Measurements from ENCODE around the gene OTOG. TPM values are rescaled to one million over a fixed set of nuclear protein-coding genes. Genes with fewer than 3 reads are reported as not detected.

The OTOG gene
- total RNA-seq, 2 experiments from 2014 or later, result not detected

GRCh38 chr11:17558025-17558780 is 11.1 kb downstream of the OTOG start:
- Mint-ChIP-seq H3K36me3 (ENCODE audit: low read depth) (no peaks in the 10 kb centered on the region), H3K27me3 (peaks cover 30% of the 10 kb centered on the region), H3K9me3 (no peaks in the 10 kb centered on the region), H3K4me3 (no peak overlapping the region), H3K27ac (no peak overlapping the region), H3K4me1 (ENCODE audit: low read depth) (no peaks in the 10 kb centered on the region)
- intact Hi-C loops (cut with DNase I, micrococcal nuclease), result loop anchor here in 1 of 2 experiments (10.0 kb wide), 1 partner anchor 57 kb away; no protein-coding TSS in a partner anchor
- TF ChIP-seq CTCF (IDR thresholded peaks at IDR 0.05), result no peak
- Histone ChIP-seq H3K27ac (ENCODE audit: low read depth in 1 of 2, low read length in 2 of 2) (no peak overlapping the region), H3K4me1 (ENCODE audit: insufficient read depth, low read length) (no peaks in the 10 kb centered on the region), H3K27me3 (ENCODE audit: control insufficient read depth in 1 of 2, insufficient read depth in 2 of 2, low read length in 2 of 2) (peaks cover 3 to 7% of the 10 kb centered on the region in 2 experiments), H3K4me3 (ENCODE audit: low read length) (no peak overlapping the region), H3K9me3 (ENCODE audit: control insufficient read depth in 1 of 2, insufficient read depth in 1 of 2, low read length in 2 of 2) (no peaks in the 10 kb centered on the region), H3K36me3 (ENCODE audit: insufficient read depth, low read length) (no peaks in the 10 kb centered on the region)
- ChIA-PET POLR2A (no interaction called here), CTCF (no interaction called here)
- DNase-seq (no peak), ATAC-seq (ENCODE audit: poor library complexity) (no peak)

GRCh38 chr11:17558916-17559315 is 11.9 kb downstream of the OTOG start:
- Mint-ChIP-seq H3K4me3 (no peak overlapping the region), H3K27me3 (peaks cover 23% of the 10 kb centered on the region), H3K9me3 (no peaks in the 10 kb centered on the region), H3K4me1 (ENCODE audit: low read depth) (no peaks in the 10 kb centered on the region), H3K27ac (no peak overlapping the region), H3K36me3 (ENCODE audit: low read depth) (no peaks in the 10 kb centered on the region)
- H3K36me3 ChIP-seq (ENCODE audit: insufficient read depth, low read length), result no peaks in the 10 kb centered on the region
- CTCF ChIA-PET, result no interaction called here
- no peak overlapping the region for H3K4me3 ChIP-seq (ENCODE audit: low read length)
- H3K4me1 ChIP-seq (ENCODE audit: insufficient read depth, low read length), result no peaks in the 10 kb centered on the region
- TF ChIP-seq CTCF (IDR thresholded peaks at IDR 0.05), result no peak
- H3K27me3 ChIP-seq (ENCODE audit: control insufficient read depth in 1 of 2, insufficient read depth in 2 of 2, low read length in 2 of 2), result peaks cover 3 to 7% of the 10 kb centered on the region in 2 experiments
- DNase-seq, result no peak
- no peak for ATAC-seq (ENCODE audit: poor library complexity)
- intact Hi-C loops (cut with DNase I, micrococcal nuclease), result loop anchor here in 1 of 2 experiments (10.0 kb wide), 1 partner anchor 56 kb away; no protein-coding TSS in a partner anchor
- no peak overlapping the region for H3K27ac ChIP-seq (ENCODE audit: low read depth in 1 of 2, low read length in 2 of 2)
- POLR2A ChIA-PET, result no interaction called here
- H3K9me3 ChIP-seq (ENCODE audit: control insufficient read depth in 1 of 2, insufficient read depth in 1 of 2, low read length in 2 of 2), result no peaks in the 10 kb centered on the region

GRCh38 chr11:17559341-17560087 is 12.5 kb downstream of the OTOG start:
- no peaks in the 10 kb centered on the region for H3K9me3 Mint-ChIP-seq
- ChIA-PET CTCF (no interaction called here), POLR2A (no interaction called here)
- Histone ChIP-seq H3K27ac (ENCODE audit: low read depth in 1 of 2, low read length in 2 of 2) (no peak overlapping the region), H3K4me3 (ENCODE audit: low read length) (no peak overlapping the region), H3K36me3 (ENCODE audit: insufficient read depth, low read length) (no peaks in the 10 kb centered on the region), H3K4me1 (ENCODE audit: insufficient read depth, low read length) (no peaks in the 10 kb centered on the region), H3K27me3 (ENCODE audit: control insufficient read depth in 1 of 2, insufficient read depth in 2 of 2, low read length in 2 of 2) (peaks cover 3 to 4% of the 10 kb centered on the region in 2 experiments), H3K9me3 (ENCODE audit: control insufficient read depth in 1 of 2, insufficient read depth in 1 of 2, low read length in 2 of 2) (no peaks in the 10 kb centered on the region)
- no peak for TF ChIP-seq CTCF (IDR thresholded peaks at IDR 0.05)
- no peak overlapping the region for H3K4me3 Mint-ChIP-seq
- DNase-seq, result no peak
- peaks cover 20% of the 10 kb centered on the region for H3K27me3 Mint-ChIP-seq
- H3K4me1 Mint-ChIP-seq (ENCODE audit: low read depth), result no peaks in the 10 kb centered on the region
- H3K36me3 Mint-ChIP-seq (ENCODE audit: low read depth), result no peaks in the 10 kb centered on the region
- intact Hi-C loops (cut with DNase I, micrococcal nuclease), result loop anchor here in 1 of 2 experiments (10.0 kb wide), 1 partner anchor 55 kb away; no protein-coding TSS in a partner anchor
- ATAC-seq (ENCODE audit: poor library complexity), result no peak
- H3K27ac Mint-ChIP-seq, result no peak overlapping the region
